IMR-90 (cell line): ENCODE data around the gene SPON1. TPM values are rescaled to one million over a fixed set of nuclear protein-coding genes. Genes with fewer than 3 reads are reported as not detected.

ENCODE experiments used
- ATAC-seq: fragments of 200-7000 bp; cut with Tn5 transposase; 2 replicates; pipeline ENCODE4 v1.9.1; 2020; ENCODE audit warnings: low read depth, mild to moderate bottlenecking, moderate library complexity
- BruUV-seq: library from RNA; stranded (reverse); fragments of 400-500 nt; replicated peaks from 2 replicates; lab custom pipeline; 2021; lab: Mats Ljungman, UMichigan
- CTCF ChIA-PET: fragments of 300-600 bp; formaldehyde crosslinking; extraction: SDS; loops from one replicate; lab custom pipeline; 2021; ENCODE audit warnings: antibody characterized with exemption; lab: Yijun Ruan, JAX
- POLR2A ChIA-PET: fragments of 300-600 bp; sonication (Branson Sonifier 250); formaldehyde crosslinking; loops from one replicate; lab custom pipeline; 2022; ENCODE audit warnings: antibody characterized with exemption; ENCODE audit not compliant: unreplicated experiment; lab: Charles Lee
- DNase-seq: peaks from one replicate; pipeline ENCODE4 v3.0.0; 2013
- H2AFZ ChIP-seq: replicated peaks from 2 replicates; pipeline ENCODE3; 2013; ENCODE audit warnings: low read length, mild to moderate bottlenecking; ENCODE audit not compliant: poor library complexity
- H2AK5ac ChIP-seq: 2 replicates; pipeline ENCODE4 v1.6.1; 2013; ENCODE audit warnings: low read depth, low read length, inconsistent platforms
- H2AK9ac ChIP-seq: replicated peaks from 2 replicates; pipeline ENCODE3; 2013; ENCODE audit warnings: mild to moderate bottlenecking, low read depth, low read length, moderate library complexity; ENCODE audit not compliant: poor library complexity
- H2BK120ac ChIP-seq: 2 replicates; pipeline ENCODE4 v1.6.1; 2013; ENCODE audit warnings: low read depth, low read length, inconsistent platforms
- H2BK15ac ChIP-seq: 3 replicates; pipeline ENCODE4 v1.6.1; 2013; ENCODE audit warnings: low read depth, low read length, inconsistent platforms
- H2BK20ac ChIP-seq: 2 replicates; pipeline ENCODE4 v1.6.1; 2013; ENCODE audit warnings: low read depth, mild to moderate bottlenecking, inconsistent platforms, low read length, moderate library complexity
- H2BK5ac ChIP-seq: 2 replicates; pipeline ENCODE4 v1.6.1; 2013; ENCODE audit warnings: mild to moderate bottlenecking, low read depth, low read length, inconsistent platforms; ENCODE audit not compliant: poor library complexity, severe bottlenecking
- H3K14ac ChIP-seq: replicated peaks from 2 replicates; pipeline ENCODE4 v1.6.1; 2013; ENCODE audit warnings: low read depth, low read length, inconsistent platforms
- H3K18ac ChIP-seq: 2 replicates; pipeline ENCODE4 v1.6.1; 2013; ENCODE audit warnings: low read depth, low read length, control low read depth
- H3K23ac ChIP-seq: 2 replicates; pipeline ENCODE4 v1.6.1; 2013; ENCODE audit warnings: low read depth, low read length, inconsistent platforms
- H3K27ac ChIP-seq: 2 replicates; pipeline ENCODE4 v1.5.1; 2013; ENCODE audit warnings: mild to moderate bottlenecking, control low read depth, low read length; ENCODE audit not compliant: insufficient read depth
- H3K27me3 ChIP-seq: 2 replicates; pipeline ENCODE4 v1.6.1; 2013; ENCODE audit warnings: low read length; ENCODE audit not compliant: control insufficient read depth, insufficient read depth
- H3K36me3 ChIP-seq: 2 replicates; pipeline ENCODE4 v1.6.1; 2013; ENCODE audit warnings: low read length, mixed read lengths; ENCODE audit not compliant: control insufficient read depth, insufficient read depth
- H3K4ac ChIP-seq: 2 replicates; pipeline ENCODE4 v1.6.1; 2013; ENCODE audit warnings: low read depth, low read length, inconsistent platforms
- H3K4me1 ChIP-seq: 2 replicates; pipeline ENCODE4 v1.6.1; 2013; ENCODE audit warnings: low read length, mixed read lengths; ENCODE audit not compliant: control insufficient read depth, insufficient read depth
- H3K4me2 ChIP-seq: 2 replicates; pipeline ENCODE4 v1.6.1; 2013; ENCODE audit warnings: low read depth, mild to moderate bottlenecking, control low read depth, low read length, moderate library complexity
- H3K4me3 ChIP-seq: 2 replicates; pipeline ENCODE4 v1.5.1; 2013; ENCODE audit warnings: low read depth, mild to moderate bottlenecking, control low read depth, low read length, moderate library complexity; ENCODE audit not compliant: insufficient read depth
- H3K56ac ChIP-seq: 2 replicates; pipeline ENCODE4 v1.6.1; 2013; ENCODE audit warnings: low read length, inconsistent platforms; ENCODE audit not compliant: insufficient read depth; ENCODE audit errors: extremely low read depth
- H3K79me1 ChIP-seq, 2 experiments: 2 replicates each; pipeline ENCODE4 v1.6.1; 2013; ENCODE audit warnings: low read length in 2 of 2, inconsistent platforms in 1 of 2, low read depth in 1 of 2
- H3K9ac ChIP-seq: 2 replicates; pipeline ENCODE4 v1.6.1; 2013; ENCODE audit warnings: low read depth, low read length, control low read depth
- H3K9me1 ChIP-seq: 2 replicates; pipeline ENCODE4 v1.6.1; 2013; ENCODE audit warnings: low read length, inconsistent platforms; ENCODE audit not compliant: insufficient read depth
- H3K9me3 ChIP-seq: 2 replicates; pipeline ENCODE4 v1.6.1; 2013; ENCODE audit warnings: low read length; ENCODE audit not compliant: control insufficient read depth, insufficient read depth
- H4K20me1 ChIP-seq: 2 replicates; pipeline ENCODE4 v1.6.1; 2013; ENCODE audit warnings: low read length, inconsistent platforms; ENCODE audit not compliant: insufficient read depth
- H4K5ac ChIP-seq: 2 replicates; pipeline ENCODE4 v1.6.1; 2013; ENCODE audit warnings: mild to moderate bottlenecking, low read depth, low read length, control low read depth
- H4K8ac ChIP-seq, 2 experiments: 2 replicates each; pipeline ENCODE4 v1.6.1; 2013; ENCODE audit warnings: low read depth in 2 of 2, low read length in 2 of 2, control low read depth in 1 of 2, inconsistent platforms in 1 of 2
- H4K91ac ChIP-seq: 2 replicates; pipeline ENCODE4 v1.6.1; 2013; ENCODE audit warnings: low read depth, low read length, inconsistent platforms; ENCODE audit not compliant: insufficient read depth
- CEBPB ChIP-seq: IDR thresholded peaks from 2 replicates; pipeline ENCODE4 v1.6.1; 2012; ENCODE audit warnings: low read depth, low read length, improper control_type of control experiment
- CTCF ChIP-seq: conservative IDR thresholded peaks from 2 replicates; pipeline ENCODE4 v1.5.1; 2012; ENCODE audit warnings: mild to moderate bottlenecking, low read depth, low read length, improper control_type of control experiment
- ELK1 ChIP-seq: fragments of 150-350 bp; IDR thresholded peaks from 2 replicates; pipeline ENCODE4 v1.6.1; 2016; ENCODE audit warnings: low read depth, mild to moderate bottlenecking, low read length, moderate library complexity, borderline replicate concordance
- MAFK ChIP-seq: IDR thresholded peaks from 2 replicates; pipeline ENCODE4 v1.6.1; 2012; ENCODE audit warnings: low read depth, low read length, improper control_type of control experiment
- MXI1 ChIP-seq: IDR thresholded peaks from 2 replicates; pipeline ENCODE4 v1.6.1; 2012; ENCODE audit warnings: low read depth, mild to moderate bottlenecking, low read length, moderate library complexity, borderline replicate concordance
- RAD21 ChIP-seq: IDR thresholded peaks from 2 replicates; pipeline ENCODE4 v1.6.1; 2012; ENCODE audit warnings: low read length, improper control_type of control experiment
- WGBS, 2 experiments: methylation state at CpG; one replicate each; pipeline versions ENCODE4 v1.1.5 to v1.1.7; 2013; ENCODE audit warnings: missing lambda C conversion rate in 2 of 2; ENCODE audit not compliant: insufficient read length in 1 of 2; ENCODE audit errors: extremely low coverage in 2 of 2; 5-methylcytosine and 5-hydroxymethylcytosine counted together
- dilution Hi-C: fragments of 300-500 bp; cut with HindIII; formaldehyde crosslinking; loops from one replicate; pipeline ENCODE4 v1.14.3; 2018; ENCODE audit warnings: low sequenced_read_pairs; ENCODE audit not compliant: unreplicated experiment
- in situ Hi-C: fragments of 300-500 bp; cut with MboI; formaldehyde crosslinking; loops from 3 replicates; pipeline ENCODE4 v1.14.3; 2019; ENCODE audit warnings: low sequenced_read_pairs, inconsistent platforms, mixed read lengths
- intact Hi-C: fragments of 100-400 bp; cut with micrococcal nuclease; formaldehyde crosslinking; loops from 2 replicates; pipeline ENCODE4 v1.10.0; 2022
- polyA plus RNA-seq, 3 experiments: library from polyadenylated mRNA; depleted of rRNA; stranded (reverse); fragments of >200 nt; gene quantifications; 2 replicates each; pipeline ENCODE4 v1.2.3, GENCODE V29; 2012; ENCODE audit warnings: low replicate concordance in 1 of 3
- total RNA-seq: library from RNA; depleted of rRNA; stranded (reverse); fragments of >200 nt; gene quantifications from 2 replicates; pipeline ENCODE4 v1.2.3, GENCODE V29; 2012

SPON1 gene
- total and polyA plus RNA-seq, 2 of the 4 experiments (the other 2 are of a cell fraction): 0.62 to 0.72 TPM

- Histone ChIP-seq H3K14ac (no peak overlapping the region), H4K8ac (no peak overlapping the region)
- BruUV-seq: no TSS peak
Measured at GRCh38 chr11:14027525-14027924, 65.0 kb downstream of the SPON1 start.

More at GRCh38 chr11:14027525-14027924, 65.0 kb downstream of the SPON1 start:
- no peak overlapping the region for H4K5ac ChIP-seq
- POLR2A ChIA-PET: no interaction called here
- no peak for DNase-seq
- H3K79me1 ChIP-seq: no peaks in the 10 kb centered on the region
- no peak overlapping the region for H3K23ac ChIP-seq
- H3K36me3 ChIP-seq: no peaks in the 10 kb centered on the region
- intact Hi-C loops (no loop called here), dilution Hi-C loops (no loop called here), in situ Hi-C loops (no loop called here)
- H2AK5ac ChIP-seq: no peak overlapping the region
- no peak overlapping the region for H2AK9ac ChIP-seq
- no peak overlapping the region for H2BK20ac ChIP-seq
- H2BK120ac ChIP-seq: no peak overlapping the region
- H3K9me3 ChIP-seq: no peaks in the 10 kb centered on the region
- CTCF ChIA-PET: interaction anchor here (0.6 kb wide), 1 partner anchor 540 kb away, joined by 3 read pairs; no protein-coding TSS in a partner anchor
- no peak for TF ChIP-seq CEBPB
- TF ChIP-seq ELK1: no peak
- TF ChIP-seq MAFK: no peak
- no peak for TF ChIP-seq MXI1
- no peak for TF ChIP-seq RAD21
- TF ChIP-seq CTCF: no peak
- no peak overlapping the region for H3K4me2 ChIP-seq
- H3K4me1 ChIP-seq: peaks cover 16% of the 10 kb centered on the region
- no peak overlapping the region for H4K91ac ChIP-seq
- WGBS, 2 experiments: no CpG with 5 or more reads among the region's 1 CpG
- no peak overlapping the region for H2BK5ac ChIP-seq
- H3K18ac ChIP-seq: no peak overlapping the region
- no peak overlapping the region for H3K9ac ChIP-seq
- H3K4ac ChIP-seq: no peak overlapping the region
- no peaks in the 10 kb centered on the region for H4K20me1 ChIP-seq
- no peak overlapping the region for H3K56ac ChIP-seq
- H3K27me3 ChIP-seq: peaks cover 12% of the 10 kb centered on the region
- no peak overlapping the region for H2AFZ ChIP-seq
- H2BK15ac ChIP-seq: no peak overlapping the region
- H3K9me1 ChIP-seq: no peaks in the 10 kb centered on the region
- no peak overlapping the region for H3K27ac ChIP-seq
- no peak overlapping the region for H3K4me3 ChIP-seq
- ATAC-seq: no peak
